ENCODE data around the gene F11R.
"Not testable (repeated sequence)": the region's sequence is repeated elsewhere in the genome, so short reads cannot be mapped to it uniquely, and the experiment has no call there.

The F11R gene

DNA sequence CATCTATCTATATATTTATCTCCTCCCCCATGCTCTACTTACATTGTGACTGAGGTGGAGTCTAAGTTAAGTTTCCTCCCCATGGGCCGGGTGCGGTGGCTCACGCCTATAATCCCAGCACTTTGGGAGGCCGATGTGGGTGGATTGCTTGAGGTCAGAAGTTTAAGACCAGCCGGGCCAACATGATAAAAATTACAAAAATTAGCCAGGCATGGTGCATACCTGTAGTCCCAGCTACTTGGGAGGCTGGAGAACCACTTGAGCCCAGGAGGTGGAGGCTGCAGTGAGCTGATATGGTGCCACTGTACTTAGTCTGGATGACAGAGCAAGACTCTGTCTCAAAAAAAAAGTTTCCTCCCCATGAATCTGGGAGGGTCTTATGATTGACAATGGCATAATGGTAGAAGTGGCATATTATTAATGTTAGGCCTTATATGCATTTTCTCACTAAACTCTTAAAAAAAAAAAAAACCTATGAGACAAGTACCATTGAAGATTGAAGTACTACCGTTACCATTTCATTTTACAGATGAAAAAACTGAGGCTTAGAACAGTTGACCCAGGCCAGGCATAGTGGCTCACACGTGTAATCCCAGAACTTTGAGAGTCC lies 11.2 kb downstream of the F11R start:
- DNase-seq = no peak

GRCh38 chr1:161008869-161009510 lies 12.0 kb downstream of the F11R start:
- no peak for DNase-seq

- DNase-seq = no peak
Observed at GRCh38 chr1:161007369-161007768, 13.6 kb downstream of the F11R start.

GRCh38 chr1:161006563-161006962 lies 14.4 kb downstream of the F11R start:
- DNase-seq = no peak

DNA sequence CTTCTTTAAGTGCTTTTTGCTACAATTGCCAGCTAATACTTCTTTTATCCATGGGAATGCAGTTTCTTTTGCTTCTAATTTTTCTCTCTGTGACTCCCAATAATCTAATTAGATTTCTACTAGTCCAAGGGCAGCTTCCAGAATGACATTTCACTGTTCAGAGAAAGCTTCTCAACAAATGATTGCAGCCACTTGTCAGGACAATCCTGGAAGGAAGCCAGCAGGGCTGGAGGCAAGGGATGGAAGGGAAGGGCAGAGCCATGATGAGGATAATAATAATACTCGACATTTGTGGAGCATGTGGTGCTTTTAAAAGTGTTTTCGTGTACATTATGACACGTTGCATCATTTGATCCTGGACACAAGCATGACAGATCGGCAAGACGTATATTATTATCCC lies 19.4 kb downstream of the F11R start:
- DNase-seq = no peak

DNA sequence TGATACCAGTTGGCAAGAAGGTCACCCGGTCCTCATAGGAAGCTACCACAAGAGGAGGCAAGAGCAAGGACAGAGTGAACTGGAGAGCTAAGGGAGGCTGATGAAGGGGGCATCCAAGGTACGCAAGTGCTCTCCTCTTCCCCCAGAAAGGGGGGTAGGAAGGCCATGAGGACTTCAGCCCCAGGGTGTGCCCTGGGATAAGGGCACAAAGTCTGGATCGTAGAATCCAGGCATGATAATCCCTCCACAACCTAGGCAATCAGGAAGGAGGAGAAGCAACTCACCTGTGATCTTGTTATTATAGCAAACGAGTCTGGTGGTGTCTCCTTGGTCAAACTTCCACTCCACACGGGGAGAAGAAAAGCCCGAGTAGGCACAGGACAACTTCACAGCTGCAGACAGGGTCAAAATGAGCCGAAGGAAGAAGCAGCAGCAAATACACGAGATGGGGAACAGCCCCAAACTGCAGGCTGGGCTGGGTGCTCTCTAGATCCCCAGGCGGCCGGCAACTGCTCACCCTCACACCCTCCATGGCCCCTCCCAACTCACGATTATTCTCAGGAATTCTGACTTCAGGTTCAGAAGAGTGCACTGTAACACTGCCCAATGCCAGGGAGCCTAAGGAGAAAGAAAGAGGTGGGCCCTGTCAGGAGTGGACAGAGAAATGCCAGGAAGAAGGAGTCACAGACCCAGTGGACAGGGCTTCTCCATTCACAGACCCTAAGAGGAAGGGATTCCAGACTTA lies 20.0 kb downstream of the F11R start:
- no peak for DNase-seq

DNA sequence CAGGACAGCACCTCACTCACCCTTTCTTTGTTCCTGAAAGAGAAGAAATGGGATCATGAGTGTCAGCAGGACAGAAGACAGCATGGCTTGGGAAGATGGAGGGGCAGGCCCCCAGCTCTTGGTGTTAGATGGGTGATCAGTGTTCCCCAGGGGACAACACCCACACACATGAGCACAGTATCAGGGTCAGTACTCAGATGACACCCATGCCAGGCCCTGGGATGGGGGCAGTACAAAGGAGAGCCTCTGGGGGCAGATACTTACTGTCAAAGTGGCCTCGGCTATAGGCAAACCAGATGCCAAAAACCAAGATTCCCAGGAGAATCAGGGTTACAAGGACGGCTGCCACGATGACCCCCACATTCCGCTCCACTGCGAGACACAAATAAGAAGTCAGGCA lies 21.6 kb downstream of the F11R start:
- no peak for DNase-seq

GRCh38 chr1:160997323-160998038 lies 23.5 kb downstream of the F11R start:
- peak; percentile 66 for DNase-seq

DNA sequence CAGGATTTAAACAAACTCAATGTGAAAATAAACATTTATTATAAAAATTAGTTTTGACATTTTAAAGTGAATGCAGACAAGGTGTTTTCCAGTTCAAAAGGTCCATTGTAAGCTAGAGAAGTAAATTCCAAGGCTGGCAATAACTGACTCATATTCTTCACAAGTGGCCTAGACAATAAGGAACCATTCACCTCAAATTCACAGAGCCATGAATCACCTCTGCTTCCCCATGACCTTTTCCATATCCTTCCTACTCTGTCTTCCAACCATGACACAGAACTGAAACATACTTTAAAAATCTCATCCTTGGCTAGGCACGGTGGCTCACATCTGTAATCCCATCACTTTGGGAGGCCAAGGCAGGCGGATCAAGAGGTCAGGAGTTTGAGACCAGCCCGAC lies 24.8 kb downstream of the F11R start:
- DNase-seq = no peak

- peak; percentile 72 for DNase-seq
Observed at GRCh38 chr1:160993544-160994193, 27.3 kb downstream of the F11R start.

DNA sequence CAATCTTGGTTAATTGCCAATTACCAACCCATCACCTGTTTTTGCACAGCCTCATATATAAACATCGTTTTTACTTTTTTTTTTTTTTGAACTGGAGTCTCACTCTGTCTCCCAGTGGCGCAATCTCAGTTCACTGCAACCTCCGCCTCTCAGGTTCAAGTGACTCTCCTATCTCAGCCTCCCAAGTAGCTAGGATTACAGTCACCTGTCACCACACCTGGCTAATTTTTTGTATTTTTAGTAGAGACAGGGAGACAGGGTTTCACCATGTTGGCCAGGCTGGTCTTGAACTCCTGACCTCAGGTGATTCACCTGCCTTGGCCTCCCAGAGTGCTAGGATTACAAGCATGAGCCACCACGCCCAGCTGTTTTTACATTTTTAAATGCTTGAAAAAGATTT lies 28.9 kb downstream of the F11R start:
- DNase-seq = not testable (repeated sequence)

GRCh38 chr1:160987359-160988050 lies 33.4 kb downstream of the F11R start:
- no peak for DNase-seq

GRCh38 chr1:160985723-160986122 lies 35.2 kb downstream of the F11R start:
- no peak for DNase-seq

GRCh38 chr1:160981584-160982411 lies 39.2 kb downstream of the F11R start:
- peak; percentile 36 for DNase-seq

- DNase-seq = no peak
Observed at GRCh38 chr1:160979286-160979685, 41.7 kb downstream of the F11R start.

DNA sequence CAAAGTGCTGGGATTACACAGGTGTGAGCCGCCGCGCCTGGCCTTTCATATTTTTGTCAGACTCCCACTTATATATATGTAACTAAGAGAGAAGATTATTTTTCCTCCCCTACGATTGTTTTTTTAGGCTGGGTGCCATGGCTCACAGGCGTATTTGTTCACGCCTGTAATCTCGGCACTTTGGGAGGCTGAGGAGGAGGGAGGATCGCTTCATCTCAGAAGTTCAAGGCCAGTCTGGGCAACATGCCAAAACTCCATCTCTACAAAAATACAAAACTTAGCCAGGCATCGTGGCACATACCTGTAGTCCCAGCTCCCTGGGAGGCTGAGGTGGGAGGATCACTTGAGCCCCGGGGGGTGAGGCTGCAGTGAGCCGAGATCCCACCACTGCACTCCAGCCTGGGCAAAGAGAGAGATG lies 42.4 kb downstream of the F11R start:
- peak; percentile 72 for DNase-seq

DNA sequence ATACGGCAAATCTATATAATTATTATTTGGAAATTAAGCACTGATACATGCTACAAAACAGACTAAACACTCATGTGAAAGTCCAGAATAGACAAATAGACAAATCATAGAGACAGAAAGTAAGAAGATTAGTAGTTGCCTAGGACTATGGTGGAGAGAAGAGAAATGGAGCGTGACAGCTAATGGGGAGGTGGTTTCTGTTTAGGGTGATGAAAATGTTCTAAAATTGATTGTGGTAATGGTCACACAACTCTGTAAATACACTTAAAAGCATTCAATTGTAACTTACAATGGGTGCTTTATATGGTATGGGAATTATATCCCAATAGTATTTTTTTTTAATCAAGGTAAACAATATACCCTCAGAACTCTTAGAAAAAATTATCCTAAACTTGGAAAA lies 45.9 kb downstream of the F11R start:
- no peak for DNase-seq

- no peak for DNase-seq
Observed at GRCh38 chr1:160973491-160973890, 47.5 kb downstream of the F11R start.

- DNase-seq = no peak
Observed at GRCh38 chr1:160972939-160973338, 48.0 kb downstream of the F11R start.

GRCh38 chr1:160971618-160972056 lies 49.3 kb downstream of the F11R start:
- DNase-seq = no peak

- DNase-seq = no peak
Observed at GRCh38 chr1:160963521-160963920, 57.4 kb downstream of the F11R start.
